ENCODE measurements around the gene UBXN11. TPM values are rescaled to one million over a fixed set of nuclear protein-coding genes. Genes with fewer than 3 reads are reported as not detected.

The UBXN11 gene
- total and polyA plus RNA-seq, 5 donors from 2014 or later, result 8.1 to 30.8 (median 11.5) TPM

GRCh38 chr1:26351590-26352337 is 45.3 kb upstream of the UBXN11 start:
- Histone ChIP-seq H3K4me3 (ENCODE audit: low read depth, low read length) (no peak overlapping the region), H3K27ac (ENCODE audit: insufficient read depth, low read length, poor library complexity, severe bottlenecking) (no peak overlapping the region), H3K9me3 (ENCODE audit: control insufficient read depth in 2 of 2, low read length in 2 of 2) (no peaks in the 10 kb centered on the region), H3K27me3 (ENCODE audit: control insufficient read depth, insufficient read depth, low read length) (no peaks in the 10 kb centered on the region), H3K36me3 (ENCODE audit: control insufficient read depth, insufficient read depth, low read length) (no peaks in the 10 kb centered on the region), H3K4me1 (ENCODE audit: control insufficient read depth, insufficient read depth, low read length, poor library complexity, severe bottlenecking) (no peaks in the 10 kb centered on the region)
- H3K36me3 Mint-ChIP-seq, result no peaks in the 10 kb centered on the region
- H3K27me3 Mint-ChIP-seq, result no peaks in the 10 kb centered on the region
- H3K4me1 Mint-ChIP-seq, result peaks cover 0 to 5% (median 1%) of the 10 kb centered on the region in 4 donors
- H3K4me3 Mint-ChIP-seq, result no peak overlapping the region
- DNase-seq, result no peak
- no peaks in the 10 kb centered on the region for H3K9me3 Mint-ChIP-seq
- no peak for ATAC-seq (ENCODE audit: low read depth in 2 of 2)
- H3K27ac Mint-ChIP-seq, result no peak overlapping the region

- Mint-ChIP-seq H3K9me3 (no peaks in the 10 kb centered on the region), H3K4me3 (no peak overlapping the region), H3K27ac (peak overlapping the region in 1 of 3 donors; percentile 38)
These were observed 44.5 kb upstream of the UBXN11 start for GRCh38 chr1:26350701-26351589.

GRCh38 chr1:26350343-26350700 is 43.9 kb upstream of the UBXN11 start:
- ATAC-seq (ENCODE audit: low read depth in 2 of 2), result no peak
- DNase-seq, result no peak

More at GRCh38 chr1:26350701-26351589, 44.5 kb upstream of the UBXN11 start:
- Histone ChIP-seq H3K27ac (ENCODE audit: insufficient read depth, low read length, poor library complexity, severe bottlenecking) (no peak overlapping the region), H3K4me3 (ENCODE audit: low read depth, low read length) (no peak overlapping the region), H3K27me3 (ENCODE audit: control insufficient read depth, insufficient read depth, low read length) (no peaks in the 10 kb centered on the region), H3K36me3 (ENCODE audit: control insufficient read depth, insufficient read depth, low read length) (no peaks in the 10 kb centered on the region), H3K4me1 (ENCODE audit: control insufficient read depth, insufficient read depth, low read length, poor library complexity, severe bottlenecking) (no peaks in the 10 kb centered on the region), H3K9me3 (ENCODE audit: control insufficient read depth in 2 of 2, low read length in 2 of 2) (no peaks in the 10 kb centered on the region)
- peaks cover 0 to 4% (median 1%) of the 10 kb centered on the region in 4 donors for H3K4me1 Mint-ChIP-seq
- DNase-seq, result no peak
- H3K36me3 Mint-ChIP-seq, result no peaks in the 10 kb centered on the region
- H3K27me3 Mint-ChIP-seq, result no peaks in the 10 kb centered on the region
- no peak for ATAC-seq (ENCODE audit: low read depth in 2 of 2)

GRCh38 chr1:26349877-26350244 is 43.4 kb upstream of the UBXN11 start:
- H3K27me3 Mint-ChIP-seq, result no peaks in the 10 kb centered on the region

More at GRCh38 chr1:26350343-26350700, 43.9 kb upstream of the UBXN11 start:
- Mint-ChIP-seq H3K27ac (peak overlapping the region in 1 of 3 donors; percentile 20), H3K4me1 (peaks cover 0 to 2% (median 0%) of the 10 kb centered on the region in 4 donors), H3K36me3 (no peaks in the 10 kb centered on the region), H3K4me3 (no peak overlapping the region), H3K27me3 (no peaks in the 10 kb centered on the region), H3K9me3 (no peaks in the 10 kb centered on the region)
- Histone ChIP-seq H3K27ac (ENCODE audit: insufficient read depth, low read length, poor library complexity, severe bottlenecking) (no peak overlapping the region), H3K4me3 (ENCODE audit: low read depth, low read length) (no peak overlapping the region), H3K4me1 (ENCODE audit: control insufficient read depth, insufficient read depth, low read length, poor library complexity, severe bottlenecking) (no peaks in the 10 kb centered on the region), H3K27me3 (ENCODE audit: control insufficient read depth, insufficient read depth, low read length) (no peaks in the 10 kb centered on the region), H3K9me3 (ENCODE audit: control insufficient read depth in 2 of 2, low read length in 2 of 2) (no peaks in the 10 kb centered on the region), H3K36me3 (ENCODE audit: control insufficient read depth, insufficient read depth, low read length) (no peaks in the 10 kb centered on the region)

GRCh38 chr1:26349188-26349876 is 42.9 kb upstream of the UBXN11 start:
- Histone ChIP-seq H3K36me3 (ENCODE audit: control insufficient read depth, insufficient read depth, low read length) (no peaks in the 10 kb centered on the region), H3K9me3 (ENCODE audit: control insufficient read depth in 2 of 2, low read length in 2 of 2) (no peaks in the 10 kb centered on the region), H3K27ac (ENCODE audit: insufficient read depth, low read length, poor library complexity, severe bottlenecking) (no peak overlapping the region), H3K4me3 (ENCODE audit: low read depth, low read length) (no peak overlapping the region), H3K27me3 (ENCODE audit: control insufficient read depth, insufficient read depth, low read length) (no peaks in the 10 kb centered on the region), H3K4me1 (ENCODE audit: control insufficient read depth, insufficient read depth, low read length, poor library complexity, severe bottlenecking) (no peaks in the 10 kb centered on the region)
- peak overlapping the region in 1 of 3 donors; percentile 20 for H3K27ac Mint-ChIP-seq
- no peaks in the 10 kb centered on the region for H3K36me3 Mint-ChIP-seq
- H3K4me3 Mint-ChIP-seq, result peak overlapping the region in 1 of 4 donors; percentile 15
- peaks cover 0 to 2% (median 0%) of the 10 kb centered on the region in 4 donors for H3K4me1 Mint-ChIP-seq
- H3K27me3 Mint-ChIP-seq, result no peaks in the 10 kb centered on the region
- DNase-seq (no peak), ATAC-seq (ENCODE audit: low read depth in 2 of 2) (no peak)
- H3K9me3 Mint-ChIP-seq, result no peaks in the 10 kb centered on the region

More at GRCh38 chr1:26349877-26350244, 43.4 kb upstream of the UBXN11 start:
- no peak for DNase-seq
- Histone ChIP-seq H3K27ac (ENCODE audit: insufficient read depth, low read length, poor library complexity, severe bottlenecking) (no peak overlapping the region), H3K9me3 (ENCODE audit: control insufficient read depth in 2 of 2, low read length in 2 of 2) (no peaks in the 10 kb centered on the region), H3K4me3 (ENCODE audit: low read depth, low read length) (no peak overlapping the region), H3K27me3 (ENCODE audit: control insufficient read depth, insufficient read depth, low read length) (no peaks in the 10 kb centered on the region), H3K4me1 (ENCODE audit: control insufficient read depth, insufficient read depth, low read length, poor library complexity, severe bottlenecking) (no peaks in the 10 kb centered on the region), H3K36me3 (ENCODE audit: control insufficient read depth, insufficient read depth, low read length) (no peaks in the 10 kb centered on the region)
- no peak overlapping the region for H3K4me3 Mint-ChIP-seq
- ATAC-seq (ENCODE audit: low read depth in 2 of 2), result no peak
- H3K27ac Mint-ChIP-seq, result peak overlapping the region in 1 of 3 donors; percentile 20
- no peaks in the 10 kb centered on the region for H3K36me3 Mint-ChIP-seq
- no peaks in the 10 kb centered on the region for H3K9me3 Mint-ChIP-seq
- peaks cover 0 to 2% (median 0%) of the 10 kb centered on the region in 4 donors for H3K4me1 Mint-ChIP-seq

- H3K9me3 ChIP-seq (ENCODE audit: control insufficient read depth in 2 of 2, low read length in 2 of 2), result no peaks in the 10 kb centered on the region
- H3K36me3 Mint-ChIP-seq, result no peaks in the 10 kb centered on the region
- H3K4me3 Mint-ChIP-seq, result no peak overlapping the region
- H3K4me3 ChIP-seq (ENCODE audit: low read depth, low read length), result no peak overlapping the region
- no peaks in the 10 kb centered on the region for H3K36me3 ChIP-seq (ENCODE audit: control insufficient read depth, insufficient read depth, low read length)
- H3K4me1 Mint-ChIP-seq, result peaks cover 0 to 2% (median 0%) of the 10 kb centered on the region in 4 donors
- no peaks in the 10 kb centered on the region for H3K4me1 ChIP-seq (ENCODE audit: control insufficient read depth, insufficient read depth, low read length, poor library complexity, severe bottlenecking)
- H3K27me3 ChIP-seq (ENCODE audit: control insufficient read depth, insufficient read depth, low read length), result no peaks in the 10 kb centered on the region
- no peak overlapping the region for H3K27ac Mint-ChIP-seq
- no peak for DNase-seq
- H3K9me3 Mint-ChIP-seq, result no peaks in the 10 kb centered on the region
- ATAC-seq (ENCODE audit: low read depth in 2 of 2), result no peak
- H3K27ac ChIP-seq (ENCODE audit: insufficient read depth, low read length, poor library complexity, severe bottlenecking), result no peak overlapping the region
- no peaks in the 10 kb centered on the region for H3K27me3 Mint-ChIP-seq
These were observed 40.0 kb upstream of the UBXN11 start for GRCh38 chr1:26346274-26347033.

- no peaks in the 10 kb centered on the region for H3K36me3 Mint-ChIP-seq
- no peaks in the 10 kb centered on the region for H3K36me3 ChIP-seq (ENCODE audit: control insufficient read depth, insufficient read depth, low read length)
- no peaks in the 10 kb centered on the region for H3K9me3 Mint-ChIP-seq
- no peaks in the 10 kb centered on the region for H3K9me3 ChIP-seq (ENCODE audit: control insufficient read depth in 2 of 2, low read length in 2 of 2)
- no peaks in the 10 kb centered on the region for H3K27me3 Mint-ChIP-seq
- DNase-seq (no peak), ATAC-seq (ENCODE audit: low read depth in 2 of 2) (no peak)
- no peaks in the 10 kb centered on the region for H3K27me3 ChIP-seq (ENCODE audit: control insufficient read depth, insufficient read depth, low read length)
- no peaks in the 10 kb centered on the region for H3K4me1 ChIP-seq (ENCODE audit: control insufficient read depth, insufficient read depth, low read length, poor library complexity, severe bottlenecking)
- H3K4me3 Mint-ChIP-seq, result no peak overlapping the region
- H3K27ac Mint-ChIP-seq, result no peak overlapping the region
- no peak overlapping the region for H3K27ac ChIP-seq (ENCODE audit: insufficient read depth, low read length, poor library complexity, severe bottlenecking)
- H3K4me3 ChIP-seq (ENCODE audit: low read depth, low read length), result no peak overlapping the region
- no peaks in the 10 kb centered on the region for H3K4me1 Mint-ChIP-seq
These were observed 39.3 kb upstream of the UBXN11 start for GRCh38 chr1:26345718-26346117.
